GM12878 (cell line): ENCODE results near the gene CCDC177.

ENCODE experiments used
- BHLHE40 ChIP-seq, 2 experiments: fragments of 450-650 bp in 1 of 2; IDR thresholded peaks; 2 replicates each; pipeline ENCODE4 v1.6.1; 2011 to 2017; ENCODE audit warnings: low read depth in 2 of 2, borderline replicate concordance in 1 of 2, improper control_type of control experiment in 1 of 2, low read length in 1 of 2, mild to moderate bottlenecking in 1 of 2
- ESRRA ChIP-seq: IDR thresholded peaks from 2 replicates; pipeline ENCODE4 v1.6.1; 2012; ENCODE audit warnings: mild to moderate bottlenecking, low read length, improper control_type of control experiment
- KDM1A ChIP-seq: fragments of 200-600 bp; sonication (generic); IDR thresholded peaks from 2 replicates; pipeline ENCODE4 v1.6.1; 2016; ENCODE audit warnings: borderline replicate concordance
- MYC ChIP-seq: IDR thresholded peaks from 2 replicates; pipeline ENCODE4 v1.6.1; 2011; ENCODE audit warnings: mild to moderate bottlenecking, low read length, moderate library complexity, inconsistent platforms; ENCODE audit not compliant: insufficient read depth, insufficient replicate concordance, insufficient read length, severe bottlenecking
- NFIC ChIP-seq: IDR thresholded peaks from 2 replicates; pipeline ENCODE4 v1.6.1; 2012; ENCODE audit warnings: low read depth, mild to moderate bottlenecking, inconsistent platforms, low read length, moderate library complexity
- NR2C2 ChIP-seq: IDR thresholded peaks from 2 replicates; pipeline ENCODE4 v1.6.1; 2011; ENCODE audit warnings: borderline replicate concordance, low read depth; ENCODE audit not compliant: control insufficient read depth, insufficient read length
- POLR2AphosphoS5 ChIP-seq: IDR thresholded peaks from 2 replicates; pipeline ENCODE4 v1.6.1; 2011; ENCODE audit warnings: mild to moderate bottlenecking, low read length, inconsistent platforms
- RCOR1 ChIP-seq: conservative IDR thresholded peaks from 2 replicates; pipeline ENCODE4 v1.6.1; 2012; ENCODE audit warnings: low read depth, low read length, improper control_type of control experiment
- TCF7 ChIP-seq: IDR thresholded peaks from 2 replicates; pipeline ENCODE4 v1.6.1; 2014; ENCODE audit warnings: antibody characterized with exemption, borderline replicate concordance
- TF ChIP-seq, protein P1 (sequence below): IDR thresholded peaks from 2 replicates; pipeline ENCODE4 v1.6.1; 2012; ENCODE audit warnings: low read depth, low read length, improper control_type of control experiment
- TF ChIP-seq, protein P2 (sequence below), 3 experiments: IDR thresholded peaks in 2 of 3; conservative IDR thresholded peaks in 1 of 3; 2 replicates each; pipeline ENCODE4 v1.5.1; 2011; ENCODE audit warnings: low read depth in 3 of 3, low read length in 3 of 3, mild to moderate bottlenecking in 3 of 3, control low read depth in 2 of 3, moderate library complexity in 2 of 3, inconsistent platforms in 1 of 3, mixed read lengths in 1 of 3; ENCODE audit not compliant: control insufficient read depth in 2 of 3, insufficient read depth in 1 of 3; ENCODE audit errors: extremely low read depth in 1 of 3
- TF ChIP-seq, protein P3 (sequence below): IDR thresholded peaks from 2 replicates; pipeline ENCODE4 v1.6.1; 2011; ENCODE audit warnings: mild to moderate bottlenecking, low read depth, low read length, moderate library complexity; ENCODE audit not compliant: insufficient replicate concordance

DNA sequence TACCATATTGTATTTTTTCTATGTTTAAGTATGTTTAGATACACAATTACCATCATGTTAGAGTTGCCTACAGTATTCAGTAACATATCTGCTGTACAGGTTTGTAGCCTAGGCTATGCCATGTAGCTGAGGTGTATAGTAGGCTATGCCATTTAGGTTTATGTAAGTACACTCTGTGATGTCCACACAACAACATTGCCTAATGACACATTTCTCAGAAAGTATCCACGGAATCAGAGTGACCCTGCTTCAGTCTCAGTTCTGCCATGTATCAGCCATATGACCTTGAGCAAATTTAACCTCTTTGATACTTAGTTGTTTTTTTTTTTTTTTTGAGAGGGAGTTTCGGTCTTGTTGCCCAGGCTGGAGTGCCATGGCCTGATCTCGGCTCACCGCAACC is 49.5 kb upstream of the CCDC177 start:
- TF ChIP-seq, protein P1, sequence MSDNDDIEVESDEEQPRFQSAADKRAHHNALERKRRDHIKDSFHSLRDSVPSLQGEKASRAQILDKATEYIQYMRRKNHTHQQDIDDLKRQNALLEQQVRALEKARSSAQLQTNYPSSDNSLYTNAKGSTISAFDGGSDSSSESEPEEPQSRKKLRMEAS: no peak
- no peak for TF ChIP-seq KDM1A
- TF ChIP-seq, protein P2, sequence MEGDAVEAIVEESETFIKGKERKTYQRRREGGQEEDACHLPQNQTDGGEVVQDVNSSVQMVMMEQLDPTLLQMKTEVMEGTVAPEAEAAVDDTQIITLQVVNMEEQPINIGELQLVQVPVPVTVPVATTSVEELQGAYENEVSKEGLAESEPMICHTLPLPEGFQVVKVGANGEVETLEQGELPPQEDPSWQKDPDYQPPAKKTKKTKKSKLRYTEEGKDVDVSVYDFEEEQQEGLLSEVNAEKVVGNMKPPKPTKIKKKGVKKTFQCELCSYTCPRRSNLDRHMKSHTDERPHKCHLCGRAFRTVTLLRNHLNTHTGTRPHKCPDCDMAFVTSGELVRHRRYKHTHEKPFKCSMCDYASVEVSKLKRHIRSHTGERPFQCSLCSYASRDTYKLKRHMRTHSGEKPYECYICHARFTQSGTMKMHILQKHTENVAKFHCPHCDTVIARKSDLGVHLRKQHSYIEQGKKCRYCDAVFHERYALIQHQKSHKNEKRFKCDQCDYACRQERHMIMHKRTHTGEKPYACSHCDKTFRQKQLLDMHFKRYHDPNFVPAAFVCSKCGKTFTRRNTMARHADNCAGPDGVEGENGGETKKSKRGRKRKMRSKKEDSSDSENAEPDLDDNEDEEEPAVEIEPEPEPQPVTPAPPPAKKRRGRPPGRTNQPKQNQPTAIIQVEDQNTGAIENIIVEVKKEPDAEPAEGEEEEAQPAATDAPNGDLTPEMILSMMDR (IDR thresholded peaks at IDR 0.05 in 2 of 3, conservative IDR thresholded peaks at IDR 0.05 in 1 of 3; ENCODE audit: control insufficient read depth in 2 of 3, extremely low read depth in 1 of 3, insufficient read depth in 1 of 3, low read depth in 3 of 3, low read length in 3 of 3): no peak
- no peak for TF ChIP-seq NFIC
- TF ChIP-seq, protein P3, sequence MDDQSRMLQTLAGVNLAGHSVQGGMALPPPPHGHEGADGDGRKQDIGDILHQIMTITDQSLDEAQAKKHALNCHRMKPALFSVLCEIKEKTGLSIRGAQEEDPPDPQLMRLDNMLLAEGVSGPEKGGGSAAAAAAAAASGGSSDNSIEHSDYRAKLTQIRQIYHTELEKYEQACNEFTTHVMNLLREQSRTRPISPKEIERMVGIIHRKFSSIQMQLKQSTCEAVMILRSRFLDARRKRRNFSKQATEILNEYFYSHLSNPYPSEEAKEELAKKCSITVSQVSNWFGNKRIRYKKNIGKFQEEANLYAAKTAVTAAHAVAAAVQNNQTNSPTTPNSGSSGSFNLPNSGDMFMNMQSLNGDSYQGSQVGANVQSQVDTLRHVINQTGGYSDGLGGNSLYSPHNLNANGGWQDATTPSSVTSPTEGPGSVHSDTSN: no peak
- TF ChIP-seq MYC: no peak
- TF ChIP-seq NR2C2: no peak
- no peak for TF ChIP-seq POLR2AphosphoS5
- TF ChIP-seq BHLHE40 (IDR thresholded peaks at IDR 0.05; ENCODE audit: borderline replicate concordance in 1 of 2, low read depth in 2 of 2, low read length in 1 of 2): no peak
- no peak for TF ChIP-seq TCF7
- no peak for TF ChIP-seq RCOR1
- no peak for TF ChIP-seq ESRRA
